ENCODE measurements around the gene ARL5C.
A peak's percentile ranks its signal among the peaks of the same experiment; 100 is the strongest.

Gene ARL5C

GRCh38 chr17:39178536-39178935 is 12.6 kb upstream of the ARL5C start:
- TF ChIP-seq, protein P1, sequence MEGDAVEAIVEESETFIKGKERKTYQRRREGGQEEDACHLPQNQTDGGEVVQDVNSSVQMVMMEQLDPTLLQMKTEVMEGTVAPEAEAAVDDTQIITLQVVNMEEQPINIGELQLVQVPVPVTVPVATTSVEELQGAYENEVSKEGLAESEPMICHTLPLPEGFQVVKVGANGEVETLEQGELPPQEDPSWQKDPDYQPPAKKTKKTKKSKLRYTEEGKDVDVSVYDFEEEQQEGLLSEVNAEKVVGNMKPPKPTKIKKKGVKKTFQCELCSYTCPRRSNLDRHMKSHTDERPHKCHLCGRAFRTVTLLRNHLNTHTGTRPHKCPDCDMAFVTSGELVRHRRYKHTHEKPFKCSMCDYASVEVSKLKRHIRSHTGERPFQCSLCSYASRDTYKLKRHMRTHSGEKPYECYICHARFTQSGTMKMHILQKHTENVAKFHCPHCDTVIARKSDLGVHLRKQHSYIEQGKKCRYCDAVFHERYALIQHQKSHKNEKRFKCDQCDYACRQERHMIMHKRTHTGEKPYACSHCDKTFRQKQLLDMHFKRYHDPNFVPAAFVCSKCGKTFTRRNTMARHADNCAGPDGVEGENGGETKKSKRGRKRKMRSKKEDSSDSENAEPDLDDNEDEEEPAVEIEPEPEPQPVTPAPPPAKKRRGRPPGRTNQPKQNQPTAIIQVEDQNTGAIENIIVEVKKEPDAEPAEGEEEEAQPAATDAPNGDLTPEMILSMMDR (IDR thresholded peaks at IDR 0.05): no peak

DNA sequence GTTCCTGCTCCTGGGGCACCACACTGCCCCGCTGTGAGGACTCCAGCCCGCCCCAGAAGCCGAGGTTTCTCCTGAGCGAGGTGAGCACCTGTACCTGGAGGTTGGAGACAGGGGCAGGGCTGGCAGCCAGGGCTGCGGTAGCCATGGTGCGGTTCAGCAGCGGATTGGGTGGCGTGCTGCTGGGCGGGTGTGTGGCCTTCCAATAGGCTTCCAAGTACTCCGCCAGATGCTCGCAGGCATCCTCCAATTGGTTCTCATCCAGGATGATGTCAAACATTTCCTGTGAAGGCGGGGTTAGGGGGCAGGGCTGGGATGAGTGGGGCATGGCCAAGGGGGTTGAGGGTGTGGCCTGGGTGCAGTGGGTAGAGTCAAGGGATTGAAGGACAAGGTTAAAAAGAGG is 11.3 kb upstream of the ARL5C start:
- TF ChIP-seq, protein P1 (IDR thresholded peaks at IDR 0.05): no peak

DNA sequence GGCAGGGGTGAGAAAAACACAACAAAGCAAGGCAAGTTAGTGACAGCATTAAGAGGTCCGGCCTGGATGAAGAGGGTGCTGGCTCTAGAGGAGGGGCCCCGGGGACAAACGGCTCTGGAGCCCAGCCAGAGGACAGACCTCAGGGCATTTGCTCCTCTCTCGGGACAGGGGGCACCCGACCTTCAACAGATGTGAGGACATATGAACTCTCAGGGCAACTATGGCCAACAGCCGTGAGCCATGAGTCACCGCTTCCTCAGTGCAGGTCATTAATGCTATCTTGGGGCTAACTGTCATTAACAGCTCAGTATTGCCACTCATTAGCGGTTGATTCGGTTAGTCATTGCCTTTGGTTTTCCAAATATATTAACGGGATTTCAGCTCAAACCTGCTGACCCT is 9.7 kb upstream of the ARL5C start:
- TF ChIP-seq, protein P1 (IDR thresholded peaks at IDR 0.05): no peak

DNA sequence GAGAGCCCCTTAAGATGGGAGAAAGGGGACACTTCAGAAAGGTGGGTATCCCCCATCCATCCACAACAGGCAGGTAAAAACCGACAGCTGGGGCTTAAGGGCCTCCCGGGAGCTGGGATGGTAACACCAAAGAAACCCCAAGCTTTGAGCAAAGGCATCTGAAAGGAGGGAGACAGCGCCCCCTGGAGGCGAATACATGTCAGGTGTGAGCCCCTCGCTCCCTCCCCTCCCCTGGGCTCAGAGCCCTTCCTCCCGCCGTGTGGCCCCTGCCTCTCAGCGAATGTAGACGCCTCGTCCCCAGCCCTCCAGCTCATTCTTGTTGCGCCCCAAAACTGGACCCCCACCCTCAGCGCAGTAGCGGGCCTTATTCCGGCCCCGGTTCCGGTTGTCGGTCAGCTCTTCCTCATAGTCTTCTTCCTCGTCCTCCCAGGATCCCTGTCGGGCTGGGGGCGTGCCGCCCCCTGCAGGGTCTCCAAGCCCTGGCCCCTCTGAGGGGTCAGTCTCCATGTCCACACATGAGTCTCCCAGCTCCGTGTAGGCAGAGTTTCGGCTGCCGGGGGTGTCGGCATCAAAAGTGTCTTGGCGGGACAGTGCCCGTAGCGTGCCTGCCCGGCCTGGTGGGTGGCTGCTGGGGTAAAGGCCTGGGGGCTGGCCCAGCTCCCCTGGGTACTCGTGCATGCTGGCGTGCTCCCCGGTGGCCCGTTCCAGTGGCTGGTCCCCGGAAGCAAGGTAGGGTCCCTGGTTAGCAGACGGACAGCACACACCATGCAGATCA is 9.1 kb upstream of the ARL5C start:
- TF ChIP-seq, protein P1 (IDR thresholded peaks at IDR 0.05): peak; percentile 91

DNA sequence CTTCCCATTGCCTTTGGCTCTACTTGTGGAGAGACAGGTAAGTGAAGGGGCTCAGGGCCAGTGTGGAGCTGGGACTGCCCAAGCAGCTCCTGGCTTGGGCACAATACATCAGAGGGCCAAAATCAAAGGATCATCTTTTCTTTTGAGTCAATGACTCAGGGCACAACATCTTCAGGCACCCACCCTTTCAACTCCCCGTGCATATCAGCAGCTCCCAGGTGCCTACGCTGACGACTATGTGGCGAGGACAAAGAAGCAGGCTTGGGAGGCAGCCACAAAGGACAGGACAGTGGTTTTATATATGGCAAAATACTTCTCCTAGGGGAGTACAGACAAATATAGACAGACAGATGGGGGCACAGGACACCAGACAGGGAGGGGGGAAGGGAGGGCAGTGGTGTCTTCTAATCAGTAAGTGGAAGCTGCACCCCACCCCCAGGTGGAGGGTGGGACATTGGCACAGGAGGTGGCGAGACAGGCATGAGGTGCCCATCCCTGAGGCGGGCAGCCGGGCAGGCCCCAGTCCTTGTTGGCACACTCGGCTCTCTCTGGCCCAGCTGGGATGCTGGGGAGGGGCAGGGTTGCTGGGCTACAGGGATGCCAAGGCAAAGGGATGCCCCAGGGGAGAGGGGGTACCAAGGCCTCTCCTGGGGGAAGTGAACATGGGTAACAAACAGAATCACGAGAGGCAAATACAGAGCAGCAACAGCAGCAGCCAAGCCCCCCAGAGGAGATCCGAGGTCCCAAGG is 7.7 kb upstream of the ARL5C start:
- TF ChIP-seq, protein P1 (IDR thresholded peaks at IDR 0.05): no peak

- TF ChIP-seq, protein P1 (IDR thresholded peaks at IDR 0.05): no peak
Measured at GRCh38 chr17:39173080-39173479, 7.1 kb upstream of the ARL5C start.

- TF ChIP-seq, protein P1 (IDR thresholded peaks at IDR 0.05): no peak
Measured at GRCh38 chr17:39171933-39172332, 6.0 kb upstream of the ARL5C start.
